ENCODE results near the gene EGLN3.

DNA sequence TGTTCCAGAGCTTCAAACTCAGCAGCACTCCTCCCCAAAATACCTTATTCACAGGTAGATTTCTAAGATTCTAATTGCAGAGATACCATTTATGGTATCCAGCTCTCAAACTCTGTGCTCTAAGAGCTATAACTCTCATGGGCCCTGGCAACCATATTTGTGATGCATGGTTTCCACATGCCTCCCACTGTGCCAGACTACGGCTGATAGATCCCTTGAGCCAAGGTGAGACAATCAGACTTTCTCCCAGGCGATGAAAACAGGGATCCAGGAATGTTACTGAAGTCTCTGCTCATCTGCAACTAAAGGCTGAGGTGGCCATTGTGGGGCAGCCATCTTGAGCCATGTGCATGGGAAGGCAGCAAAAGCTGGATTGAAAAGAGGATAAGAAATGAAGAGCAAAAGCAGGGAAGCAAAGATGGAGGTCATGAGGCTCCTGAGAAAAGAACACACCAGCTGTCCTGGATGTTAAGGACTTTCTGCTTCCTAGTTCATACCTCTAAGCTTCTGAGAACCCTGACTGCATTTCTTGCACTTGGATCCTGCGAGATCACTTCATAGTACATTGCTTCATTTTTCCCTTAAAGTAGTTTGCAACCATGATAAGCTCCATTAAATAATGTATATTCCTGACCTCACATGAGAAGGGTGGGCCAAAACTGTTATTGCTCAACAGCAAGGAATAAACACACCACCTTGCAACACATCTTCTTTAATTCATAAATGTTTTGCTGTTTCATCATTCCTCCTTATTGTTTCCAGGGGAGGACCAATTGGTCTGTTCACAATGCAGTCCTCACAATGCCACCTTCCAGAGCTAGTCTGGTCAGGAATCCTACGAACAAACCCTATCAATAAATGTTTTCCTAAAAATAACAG lies 5.4 kb downstream of the EGLN3 start:
- no peak for TF ChIP-seq POLR2A (IDR thresholded peaks at IDR 0.05; ENCODE audit: low read depth, low read length)
- no peak for TF ChIP-seq POLR2AphosphoS5 (IDR thresholded peaks at IDR 0.05; ENCODE audit: low read depth, low read length)
- TF ChIP-seq TAF1 (IDR thresholded peaks at IDR 0.05; ENCODE audit: low read depth, low read length): no peak
